HG03025 (cell line): ENCODE results near the gene GLRX2.

ENCODE experiments used
- ATAC-seq: cut with Tn5 transposase; IDR thresholded peaks from one replicate; pipeline ENCODE4 v1.9.1; 2021; ENCODE audit warnings: mild to moderate bottlenecking, moderate library complexity; ENCODE audit not compliant: unreplicated experiment, low FRiP score

GLRX2 gene

GRCh38 chr1:193113258-193113991, 8.2 kb upstream of the GLRX2 start:
- ATAC-seq: no peak

DNA sequence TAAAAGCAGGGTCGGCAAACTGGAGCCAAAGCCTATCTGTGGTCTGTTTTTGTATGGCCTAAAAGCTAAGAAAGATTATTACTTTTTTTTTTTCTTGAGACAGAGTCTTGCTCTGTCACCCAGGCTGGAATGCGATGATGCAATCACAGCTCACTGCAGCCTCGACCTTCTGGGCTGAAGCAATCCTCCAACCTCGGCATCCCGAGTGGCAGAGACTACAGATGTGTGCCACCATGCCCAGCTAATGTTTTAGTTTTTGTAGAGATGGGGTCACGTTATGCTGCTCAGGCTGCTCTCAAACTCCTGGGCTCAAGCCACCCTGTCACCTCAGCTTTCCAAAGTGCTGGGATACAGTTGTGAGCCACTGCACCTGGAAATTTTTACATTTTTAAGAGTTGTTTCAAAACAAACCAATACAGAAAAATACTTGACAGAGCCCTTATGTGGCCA, 6.5 kb upstream of the GLRX2 start:
- no peak for ATAC-seq

GRCh38 chr1:193110864-193111263, 5.7 kb upstream of the GLRX2 start:
- no peak for ATAC-seq

DNA sequence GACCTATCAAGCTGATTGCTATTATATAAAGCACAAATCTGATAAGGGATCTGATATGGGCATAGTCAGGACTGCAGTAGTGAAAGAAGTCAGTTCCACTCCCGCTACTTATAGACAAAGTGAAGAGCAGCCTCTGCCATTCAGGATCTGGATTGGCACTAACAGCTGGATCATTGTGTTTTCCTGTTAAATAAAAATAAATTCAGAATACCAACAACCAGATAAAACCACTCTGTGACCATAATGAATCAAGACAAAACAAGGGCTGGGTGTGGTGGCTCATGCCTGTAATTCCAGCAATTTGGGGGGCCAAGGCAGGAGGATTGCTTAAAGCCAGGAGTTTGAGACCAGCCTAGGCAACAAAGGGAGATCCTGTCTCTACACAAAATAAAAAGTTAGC, 5.0 kb upstream of the GLRX2 start:
- no peak for ATAC-seq

DNA sequence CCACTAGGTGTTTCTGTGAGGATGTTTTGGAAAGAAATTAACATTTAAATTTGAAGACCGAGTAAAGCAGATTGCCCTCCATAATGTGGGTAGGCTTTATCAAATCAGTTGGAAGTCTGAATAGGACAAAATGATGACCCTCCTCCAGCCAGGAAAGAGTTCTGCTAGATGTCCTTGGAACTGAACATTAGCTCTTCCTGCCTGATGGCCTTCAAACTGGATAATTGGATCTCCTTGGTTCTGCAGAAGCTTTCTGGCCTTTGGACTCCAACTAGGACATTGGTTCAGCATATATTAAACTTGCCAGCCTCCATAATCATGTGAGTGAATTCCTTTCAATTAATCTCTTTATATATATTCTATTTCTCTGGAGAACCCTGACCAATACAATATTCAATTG, 4.4 kb upstream of the GLRX2 start:
- ATAC-seq: no peak

DNA sequence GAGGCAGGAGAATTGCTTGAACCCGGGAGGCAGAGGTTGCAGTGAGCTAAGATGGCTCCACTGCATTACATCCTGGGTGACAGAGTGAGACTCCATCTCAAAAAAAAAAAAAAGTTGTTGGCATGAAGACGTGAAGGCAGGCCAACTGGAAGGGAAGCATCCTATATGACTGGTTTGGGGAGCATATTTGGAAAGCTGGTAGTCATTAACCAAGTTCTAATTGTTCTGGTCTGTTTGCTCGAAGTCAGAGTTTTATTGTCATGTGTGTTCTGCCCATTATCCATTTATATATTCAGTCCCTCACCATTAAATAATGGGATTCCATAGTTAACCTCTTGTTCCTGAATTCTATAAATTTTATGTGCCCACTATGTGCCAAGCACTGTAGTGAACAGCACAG, 3.3 kb upstream of the GLRX2 start:
- no peak for ATAC-seq

DNA sequence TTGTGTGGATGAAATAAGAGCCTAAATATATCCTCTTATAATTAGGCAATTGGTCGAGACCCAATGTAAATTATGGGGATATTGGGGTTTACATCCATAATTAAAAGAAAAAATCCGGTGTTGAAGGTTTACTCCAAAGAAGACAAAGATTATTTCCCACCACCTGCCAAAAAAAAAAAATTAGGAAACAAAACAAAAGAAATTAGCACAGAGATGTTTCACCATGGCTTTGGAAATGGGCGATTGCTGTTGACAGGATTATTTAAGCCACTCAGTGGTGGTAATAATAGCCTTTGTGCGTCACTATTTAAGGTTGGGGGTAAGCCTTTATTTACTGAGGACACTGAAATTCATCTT, 585 bp upstream of the GLRX2 start:
- ATAC-seq: no peak

DNA sequence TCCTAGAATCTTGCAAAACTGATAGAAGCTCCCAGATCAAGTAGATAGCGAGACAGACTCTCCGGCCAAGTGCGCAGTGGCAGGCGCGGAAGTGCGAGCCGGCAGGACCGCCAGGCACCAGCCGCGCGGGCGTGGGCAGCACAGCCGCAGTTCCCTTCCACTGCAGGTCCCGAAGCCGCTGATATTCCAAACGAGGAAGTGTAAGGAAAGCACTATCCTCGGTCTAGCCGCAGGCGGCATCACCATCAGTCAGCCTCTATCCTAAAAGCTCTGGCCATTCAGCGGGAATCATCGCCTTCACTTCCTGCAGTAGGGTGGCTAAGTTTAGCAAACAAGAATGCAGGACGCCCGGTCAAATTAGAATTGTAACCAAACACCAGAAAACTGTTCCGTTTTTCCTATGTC, 710 bp downstream of the GLRX2 start:
- peak; percentile 47 for ATAC-seq

GRCh38 chr1:193103759-193104501, 1.3 kb downstream of the GLRX2 start:
- ATAC-seq: peak; percentile 1

GRCh38 chr1:193102662-193103061, 2.6 kb downstream of the GLRX2 start:
- no peak for ATAC-seq

DNA sequence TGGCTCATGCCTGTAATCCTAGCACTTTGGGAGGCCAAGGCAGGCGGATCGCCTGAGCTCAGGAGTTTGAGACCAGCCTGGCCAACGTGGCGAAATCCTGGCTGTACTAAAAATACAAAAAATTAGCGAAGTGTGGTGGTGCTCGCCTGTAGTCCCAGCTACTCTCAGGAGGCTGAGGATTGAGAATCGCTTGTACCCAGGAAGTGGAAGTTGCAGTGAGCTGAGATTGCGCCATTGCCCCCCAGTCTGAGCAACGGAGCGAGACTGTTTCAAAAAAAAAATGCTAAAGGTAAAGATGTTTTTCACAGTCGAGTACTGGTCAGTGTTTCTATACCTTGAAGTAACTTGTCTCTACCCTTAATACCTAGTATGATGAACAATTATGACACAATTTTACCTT, 11.1 kb downstream of the GLRX2 start:
- ATAC-seq: no peak

DNA sequence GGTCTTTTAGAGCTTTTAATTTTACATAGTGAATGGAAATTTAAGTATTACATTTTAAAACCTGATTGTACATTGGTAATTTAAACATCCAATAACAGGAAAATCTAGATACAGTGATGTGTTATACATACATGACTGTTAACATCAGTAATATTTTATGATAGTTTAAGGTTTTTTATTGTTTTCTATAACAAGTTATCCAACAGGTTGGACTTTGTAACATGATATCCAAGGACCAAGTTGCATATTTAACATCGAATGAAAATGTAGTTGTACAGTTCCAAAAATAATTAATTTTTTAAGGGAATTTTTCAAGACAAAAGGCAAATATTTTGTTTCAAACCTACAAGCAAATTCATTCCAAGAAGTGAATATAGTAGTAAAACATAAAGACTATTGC, 14.3 kb downstream of the GLRX2 start:
- ATAC-seq: no peak

- ATAC-seq: no peak
Measured at GRCh38 chr1:193087893-193088292, 17.3 kb downstream of the GLRX2 start.

DNA sequence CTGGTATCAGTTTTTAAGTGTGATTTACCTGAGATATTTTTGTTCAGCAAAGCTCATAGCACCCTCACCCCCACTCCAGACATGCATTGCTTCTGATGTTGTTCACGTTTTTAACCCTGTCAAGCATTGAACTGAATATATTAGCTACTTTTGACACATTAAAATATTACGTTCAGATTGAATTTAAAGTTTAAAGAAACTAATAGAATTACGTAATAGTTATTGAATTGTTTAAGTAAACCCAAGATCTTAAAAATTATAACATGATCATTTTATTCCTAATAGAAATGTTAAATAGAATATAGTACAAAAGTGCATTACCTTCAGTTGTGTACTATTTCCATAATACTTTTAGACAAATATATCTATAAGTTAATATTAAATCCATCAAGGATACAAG, 18.9 kb downstream of the GLRX2 start:
- ATAC-seq: no peak

- ATAC-seq: no peak
Measured at GRCh38 chr1:193085263-193085662, 20.0 kb downstream of the GLRX2 start.

- ATAC-seq: peak; percentile 99
Measured at GRCh38 chr1:193083365-193084088, 21.7 kb downstream of the GLRX2 start.

DNA sequence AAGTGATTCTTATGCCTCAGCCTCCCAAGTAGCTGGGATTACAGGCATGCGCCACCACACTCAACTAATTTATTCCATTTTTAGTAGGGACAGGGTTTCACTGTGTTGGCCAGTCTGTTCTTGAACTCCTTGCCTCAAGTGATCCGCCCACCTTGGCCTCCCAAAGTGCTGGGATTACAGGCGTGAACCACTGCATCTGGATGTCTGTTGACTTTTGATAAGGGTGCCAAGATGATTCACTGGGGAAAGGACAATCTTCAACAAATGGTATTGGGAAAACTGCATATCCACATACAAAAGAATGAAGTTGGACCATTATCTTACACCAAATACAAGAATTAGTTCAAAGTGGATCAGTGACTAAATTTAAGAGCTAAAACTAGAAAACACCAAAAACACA, 26.0 kb downstream of the GLRX2 start:
- ATAC-seq: no peak

DNA sequence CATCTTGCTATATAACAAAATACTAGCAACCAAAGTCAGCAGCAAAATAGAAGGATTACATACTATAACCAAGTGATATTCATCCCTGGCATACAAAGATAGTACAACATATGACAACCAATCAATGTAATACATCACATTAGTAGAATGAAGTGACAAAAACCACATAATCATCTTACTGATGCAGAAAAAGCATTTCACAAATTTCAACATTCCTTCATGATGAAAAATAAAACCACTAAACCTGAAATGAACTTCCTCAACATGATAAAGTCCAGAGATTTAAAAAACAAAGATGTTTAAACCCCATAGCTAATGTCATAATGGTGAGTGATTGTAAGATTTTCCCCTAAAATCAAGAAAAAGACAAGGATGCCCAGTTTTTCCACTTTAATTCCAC, 27.2 kb downstream of the GLRX2 start:
- no peak for ATAC-seq

DNA sequence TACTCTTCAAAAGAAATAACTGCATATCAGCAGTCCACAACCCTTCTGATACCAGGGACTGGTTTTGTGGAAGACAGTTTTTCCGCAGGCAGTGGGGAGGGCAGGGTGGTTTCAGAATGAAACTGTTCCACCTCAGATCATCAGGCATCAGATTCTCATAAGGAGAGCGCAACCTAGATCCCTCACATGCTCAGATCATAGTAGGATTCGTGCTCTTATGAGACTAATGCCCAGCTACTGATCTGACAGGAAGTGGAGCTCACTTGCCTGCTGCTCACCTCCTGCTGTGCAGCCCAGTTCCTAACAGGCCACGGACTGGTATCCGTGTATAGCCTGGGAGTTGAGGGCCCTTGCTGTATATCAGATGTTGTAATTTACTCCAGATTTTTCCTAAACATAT, 34.3 kb downstream of the GLRX2 start:
- peak; percentile 51 for ATAC-seq

- ATAC-seq: no peak
Measured at GRCh38 chr1:193070386-193070753, 34.8 kb downstream of the GLRX2 start.

GRCh38 chr1:193069748-193070385, 35.3 kb downstream of the GLRX2 start:
- ATAC-seq: no peak
